HG03558 (cell line): ENCODE results near the gene PLCG2.
"Not testable (repeated sequence)": the region's sequence is repeated elsewhere in the genome, so short reads cannot be mapped to it uniquely, and the experiment has no call there.

Experiments used
- ATAC-seq: cut with Tn5 transposase; IDR thresholded peaks from one replicate; pipeline ENCODE4 v1.9.1; 2021; ENCODE audit warnings: moderate number of reproducible peaks; ENCODE audit not compliant: unreplicated experiment; ENCODE audit errors: extremely low read depth

Gene PLCG2

GRCh38 chr16:81868057-81868748 lies 89.1 kb downstream of the PLCG2 start:
- ATAC-seq = no peak

DNA sequence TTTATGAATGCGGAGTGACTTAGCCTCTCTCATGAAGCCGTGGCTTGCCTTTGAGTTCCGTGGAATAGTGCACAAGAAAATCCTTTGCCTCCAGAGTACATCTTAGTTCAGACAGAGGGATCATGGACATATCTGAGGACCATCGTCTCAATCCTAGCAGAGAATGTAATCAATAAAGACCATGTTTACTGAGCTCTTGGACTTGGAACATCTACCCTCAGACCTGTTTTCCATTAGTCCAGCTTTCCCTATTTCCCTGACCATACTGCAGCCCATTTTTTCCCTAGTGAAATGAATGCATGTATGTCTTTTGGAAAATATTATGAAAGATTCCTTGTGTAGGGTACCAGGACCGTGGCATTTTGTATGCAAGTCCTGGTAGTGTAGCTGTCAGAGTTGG lies 90.2 kb downstream of the PLCG2 start:
- ATAC-seq = no peak

DNA sequence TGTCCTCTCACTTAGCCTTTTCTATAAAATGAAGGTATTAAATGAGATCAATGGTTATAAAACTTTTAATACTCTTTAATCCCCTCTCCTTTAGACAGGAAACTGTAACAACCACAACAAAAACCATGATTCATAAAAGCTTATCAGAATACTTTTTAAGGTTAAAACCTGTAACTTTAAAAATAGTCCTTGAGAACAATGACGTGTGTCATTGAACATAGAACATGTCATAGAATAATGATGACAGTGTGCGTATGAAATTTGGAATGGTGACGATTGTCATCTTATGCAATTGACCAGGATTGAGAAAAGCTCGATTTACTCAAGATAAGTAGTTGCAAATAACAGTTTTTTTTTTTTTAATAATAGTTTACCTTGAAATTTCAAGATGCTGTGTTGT lies 94.1 kb downstream of the PLCG2 start:
- no peak for ATAC-seq

DNA sequence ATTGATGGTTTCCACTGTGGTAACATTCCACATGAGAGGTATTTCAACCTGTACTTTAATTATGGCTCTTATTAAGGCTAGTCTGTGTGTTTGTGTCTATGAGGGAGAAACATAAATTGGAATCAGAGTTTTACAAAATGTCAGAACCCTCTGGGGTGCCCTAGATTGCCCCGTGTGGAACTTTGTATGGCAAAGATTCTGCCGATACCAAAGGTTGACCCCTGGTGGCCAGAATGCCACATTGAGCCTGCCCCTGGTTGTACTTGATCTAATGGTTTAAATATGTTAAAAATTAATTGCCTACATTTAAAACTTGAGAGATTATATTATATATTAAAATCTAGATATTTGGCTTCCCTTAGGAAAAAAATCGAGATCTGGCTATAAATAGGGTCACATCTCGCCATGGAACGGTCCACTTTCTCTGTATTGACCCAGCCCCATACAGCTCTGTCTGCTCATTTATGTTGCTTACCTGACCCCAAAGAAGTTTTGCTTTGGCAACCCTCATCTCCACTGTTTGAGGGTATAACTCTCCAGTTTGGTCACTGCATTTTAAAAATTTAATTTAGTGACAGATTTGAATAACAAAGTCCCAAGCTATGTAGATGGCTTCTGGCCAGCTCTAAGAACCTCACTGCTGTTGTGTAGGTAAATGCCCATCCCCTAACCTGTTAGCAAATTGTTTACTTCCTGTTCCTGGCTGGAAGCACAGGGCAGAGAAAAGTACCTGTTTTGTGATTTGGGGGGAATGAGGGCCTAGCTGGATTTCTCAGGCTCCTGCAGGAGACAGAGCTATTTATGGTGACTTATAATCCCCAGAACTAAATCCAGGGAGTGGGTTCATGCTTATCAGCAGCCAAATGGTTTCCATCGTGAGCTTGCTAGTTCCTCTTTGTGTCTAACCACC lies 95.0 kb downstream of the PLCG2 start:
- ATAC-seq = no peak

GRCh38 chr16:81875461-81875860 lies 96.4 kb downstream of the PLCG2 start:
- ATAC-seq = no peak

- no peak for ATAC-seq
These were observed 97.3 kb downstream of the PLCG2 start for GRCh38 chr16:81876273-81876900.

DNA sequence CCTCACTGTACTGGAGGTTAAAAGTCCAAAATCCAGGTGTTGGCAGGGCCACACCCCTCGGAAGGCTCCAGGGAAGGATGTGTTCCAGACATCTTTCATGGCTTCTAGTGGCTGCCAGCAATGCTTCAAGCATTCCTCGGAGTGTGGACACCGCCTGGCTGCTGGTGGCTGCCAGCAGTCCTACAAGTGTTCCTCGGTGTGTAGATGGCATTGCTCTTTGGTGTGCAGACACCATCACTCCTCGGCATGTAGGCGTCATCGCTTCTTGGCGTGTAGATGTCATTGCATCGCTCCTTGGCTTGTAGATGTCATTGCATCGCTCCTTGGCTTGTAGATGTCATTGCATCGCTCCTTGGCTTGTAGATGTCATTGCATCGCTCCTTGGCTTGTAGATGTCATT lies 98.4 kb downstream of the PLCG2 start:
- ATAC-seq = not testable (repeated sequence)

DNA sequence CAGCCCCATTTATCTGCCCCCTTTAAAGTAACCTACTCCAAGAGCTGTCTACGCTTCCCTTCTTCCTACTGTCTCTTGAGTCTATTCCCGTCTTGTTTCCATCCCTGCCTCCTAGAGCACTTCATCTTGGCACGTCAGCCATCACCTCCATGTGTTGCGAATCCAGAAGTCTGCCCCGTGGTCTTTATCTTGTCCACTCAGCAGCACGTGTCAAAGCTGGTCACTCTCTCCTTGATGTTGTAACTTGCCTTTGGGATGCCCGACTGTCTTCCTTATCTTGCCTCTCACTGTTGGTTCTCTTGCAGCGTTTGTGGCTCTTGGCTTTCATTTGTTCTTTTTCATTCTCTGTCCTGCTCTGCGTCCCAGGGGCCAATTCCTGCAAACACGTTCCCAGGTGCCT lies 99.4 kb downstream of the PLCG2 start:
- ATAC-seq = no peak

DNA sequence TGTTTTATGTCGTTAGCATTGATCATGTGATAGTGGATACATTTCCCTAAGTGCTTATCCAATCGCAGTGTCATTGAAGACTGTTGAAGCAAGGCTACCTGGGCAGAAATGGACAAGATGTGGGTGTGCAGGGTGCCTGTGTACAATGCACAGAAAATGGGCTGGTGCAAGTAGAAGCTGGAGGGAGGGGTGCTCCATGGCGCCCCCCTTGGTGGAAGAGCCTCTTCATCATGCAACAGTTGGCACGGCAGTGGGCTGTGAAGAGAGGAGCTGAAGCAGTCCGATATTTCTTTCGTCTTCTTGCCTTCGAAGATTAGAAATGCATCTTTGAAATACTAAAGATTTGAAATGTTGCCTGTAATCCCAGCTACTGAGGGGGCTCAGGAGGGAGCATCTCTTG lies 100.5 kb downstream of the PLCG2 start:
- no peak for ATAC-seq

DNA sequence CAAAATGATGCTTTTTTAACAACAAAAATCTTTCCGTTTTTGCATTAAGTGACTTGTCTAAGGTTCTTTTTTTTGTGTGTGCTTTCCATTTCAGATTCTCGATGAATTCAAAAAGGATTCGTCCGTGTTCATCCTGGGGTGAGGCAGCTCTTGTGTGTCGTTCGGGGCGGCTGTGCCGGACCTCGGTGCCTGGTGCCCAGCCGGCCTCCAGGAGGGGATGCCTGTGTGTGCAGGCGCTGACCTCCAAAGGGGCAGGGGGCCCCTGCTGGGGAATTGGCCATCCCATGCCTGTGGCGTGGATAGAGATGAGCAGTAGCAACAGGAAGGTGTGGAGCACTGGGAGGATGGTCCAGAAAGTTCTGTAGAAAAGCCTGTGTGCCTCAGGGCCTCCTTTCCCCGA lies 101.7 kb downstream of the PLCG2 start:
- no peak for ATAC-seq

DNA sequence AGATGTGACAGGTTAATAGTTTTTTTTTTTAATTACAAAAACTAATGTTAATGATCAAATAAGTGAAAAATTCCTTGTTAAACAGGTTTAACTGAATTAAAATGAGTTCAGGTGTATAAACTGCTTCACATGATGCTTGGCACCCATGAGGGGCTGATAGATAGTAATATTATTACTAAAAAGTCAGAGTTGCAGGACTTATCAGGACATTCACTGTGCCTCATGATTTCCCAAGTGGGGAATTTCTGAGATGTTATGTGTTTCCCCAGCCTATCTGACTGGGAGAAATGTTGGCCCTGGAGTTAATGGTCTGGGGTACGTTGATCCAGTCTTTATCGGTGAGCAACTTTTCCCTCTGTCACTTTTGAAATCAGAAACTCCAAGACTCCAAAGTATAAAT lies 102.1 kb downstream of the PLCG2 start:
- no peak for ATAC-seq

DNA sequence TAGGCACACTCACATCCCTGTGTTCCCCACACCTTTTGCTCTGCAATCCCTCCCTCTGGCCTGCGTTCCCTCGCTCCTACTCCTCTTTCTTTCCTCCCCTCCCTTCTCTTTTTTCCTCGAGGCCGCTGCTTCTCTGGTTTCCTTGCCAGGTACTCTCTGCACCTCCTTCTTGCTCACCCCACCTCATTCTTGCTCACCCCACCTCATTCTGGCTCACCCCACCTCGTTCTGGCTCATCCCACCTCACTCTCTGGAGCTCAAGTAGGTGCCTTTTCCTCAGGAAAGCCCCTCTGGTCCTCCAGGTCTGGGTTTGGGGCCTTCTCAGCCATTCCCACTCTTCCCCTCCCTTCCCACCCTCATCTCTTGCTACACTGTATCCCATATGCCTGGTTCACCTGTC lies 103.5 kb downstream of the PLCG2 start:
- no peak for ATAC-seq

DNA sequence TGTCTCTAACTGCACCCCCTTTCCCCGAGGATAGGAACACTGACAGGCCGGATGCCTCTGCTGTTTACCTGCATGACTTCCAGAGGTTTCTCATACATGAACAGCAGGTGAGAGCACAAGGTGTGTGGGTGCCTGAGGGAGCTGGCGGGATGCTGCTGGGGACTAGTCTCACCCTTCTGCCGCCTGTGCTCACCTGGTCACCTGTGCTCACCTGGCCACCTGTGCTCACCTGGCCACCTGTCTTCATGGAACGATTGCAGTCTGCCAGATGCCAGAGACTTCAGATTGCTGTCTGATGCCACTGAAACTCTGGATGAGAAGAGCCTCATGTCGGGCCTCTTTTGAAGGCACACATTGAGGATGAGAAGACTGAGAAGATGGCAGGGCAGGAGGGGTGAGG lies 104.1 kb downstream of the PLCG2 start:
- no peak for ATAC-seq

- ATAC-seq = no peak
These were observed 107.0 kb downstream of the PLCG2 start for GRCh38 chr16:81885976-81886586.

- ATAC-seq = no peak
These were observed 109.7 kb downstream of the PLCG2 start for GRCh38 chr16:81888520-81889394.

DNA sequence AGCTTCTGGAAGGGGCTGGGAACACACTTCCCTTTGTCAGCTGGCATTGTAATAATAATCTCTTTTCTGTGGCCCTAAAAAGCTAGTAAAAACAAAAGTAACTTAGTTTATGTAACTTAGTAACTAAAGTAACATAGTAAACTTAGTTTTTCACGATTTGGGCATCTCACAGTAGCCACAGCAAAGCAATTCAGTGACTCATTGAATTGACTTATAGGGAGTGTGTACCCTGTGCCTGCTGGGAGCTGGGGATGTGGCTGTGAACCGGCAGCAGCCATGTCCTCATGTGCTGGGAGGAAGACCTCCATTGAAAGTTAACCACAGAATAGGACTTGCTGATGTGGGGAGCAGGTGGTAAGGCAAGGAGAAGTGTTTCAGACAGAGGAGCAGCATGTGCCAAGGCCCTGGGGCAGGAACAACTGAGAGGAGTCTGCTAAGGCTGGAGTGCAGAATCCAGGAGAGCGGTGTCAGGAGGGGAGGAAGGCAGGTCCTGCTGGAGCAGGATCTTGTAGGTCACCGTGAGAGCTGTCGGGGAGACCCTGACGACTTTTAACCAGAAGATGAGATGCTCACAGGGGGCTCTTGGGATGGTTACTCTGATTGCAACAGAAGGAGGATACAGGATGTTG lies 112.8 kb downstream of the PLCG2 start:
- ATAC-seq = no peak

GRCh38 chr16:81894592-81894991 lies 115.5 kb downstream of the PLCG2 start:
- no peak for ATAC-seq

GRCh38 chr16:81896902-81897301 lies 117.8 kb downstream of the PLCG2 start:
- ATAC-seq = no peak

DNA sequence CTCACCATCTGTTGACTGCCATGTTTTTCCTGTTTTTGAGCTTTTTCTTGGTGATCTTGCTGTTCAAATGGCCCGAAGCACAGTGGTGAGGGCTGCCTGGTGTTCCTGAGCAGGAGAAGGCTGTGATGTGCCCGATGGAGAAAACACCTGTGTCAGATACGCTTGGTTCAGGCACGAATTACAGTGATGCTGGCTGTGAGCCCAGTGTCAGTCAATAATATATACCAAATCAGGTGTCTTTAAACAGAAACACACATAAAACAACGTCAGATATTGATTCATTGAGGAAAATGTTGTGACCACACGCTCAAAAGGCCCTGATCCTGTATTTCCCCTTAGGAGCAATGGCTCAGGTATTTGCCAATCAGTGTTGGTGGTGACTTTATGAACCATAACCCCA lies 120.5 kb downstream of the PLCG2 start:
- no peak for ATAC-seq
